NT2/D1 (cell line): ENCODE results near the gene NECTIN3.

ENCODE experiments used
- SUZ12 ChIP-seq: IDR thresholded peaks from 2 replicates; pipeline ENCODE4 v1.6.1; 2011; ENCODE audit not compliant: insufficient read length, insufficient read depth; ENCODE audit errors: extremely low read depth
- YY1 ChIP-seq: IDR thresholded peaks from 2 replicates; pipeline ENCODE4 v1.6.1; 2011; ENCODE audit not compliant: insufficient read length, insufficient read depth

- TF ChIP-seq SUZ12 (no peak), YY1 (no peak)
These were observed 9.5 kb downstream of the NECTIN3 start for GRCh38 chr3:111081008-111081545.
